ENCODE results near the gene SPATC1L.
"Not testable (repeated sequence)": the region's sequence is repeated elsewhere in the genome, so short reads cannot be mapped to it uniquely, and the experiment has no call there.

DNA sequence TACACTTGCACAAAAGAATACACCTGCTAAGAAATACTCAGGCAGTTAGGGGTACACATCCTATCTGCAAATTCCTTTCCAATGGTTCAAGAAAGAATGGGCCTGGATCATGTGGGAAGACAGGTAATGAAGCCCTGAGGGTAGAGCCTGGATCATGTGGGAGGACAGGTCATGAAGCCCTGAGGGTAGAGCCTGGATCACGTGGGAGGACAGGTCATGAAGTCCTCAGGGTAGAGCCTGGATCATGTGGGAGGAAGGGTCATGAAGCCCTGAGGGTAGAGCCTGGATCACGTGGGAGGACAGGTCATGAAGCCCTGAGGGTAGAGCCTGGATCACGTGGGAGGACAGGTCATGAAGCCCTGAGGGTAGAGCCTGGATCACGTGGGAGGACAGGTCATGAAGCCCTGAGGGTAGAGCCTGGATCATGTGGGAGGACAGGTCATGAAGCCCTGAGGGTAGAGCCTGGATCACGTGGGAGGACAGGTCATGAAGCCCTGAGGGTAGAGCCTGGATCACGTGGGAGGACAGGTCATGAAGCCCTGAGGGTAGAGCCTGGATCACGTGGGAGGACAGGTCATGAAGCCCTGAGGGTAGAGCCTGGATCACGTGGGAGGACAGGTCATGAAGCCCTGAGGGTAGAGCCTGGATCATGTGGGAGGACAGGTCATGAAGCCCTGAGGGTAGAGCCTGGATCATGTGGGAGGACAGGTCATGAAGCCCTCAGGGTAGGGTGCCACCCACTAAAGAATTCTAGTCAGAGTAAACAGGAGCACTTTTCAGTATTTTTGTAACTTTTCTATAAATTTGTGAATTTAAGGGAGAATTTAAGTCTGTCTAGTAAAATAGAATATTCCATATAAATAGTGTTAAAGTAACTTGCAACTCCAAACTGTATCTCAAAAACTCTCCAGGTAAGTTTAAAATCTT, 16.9 kb upstream of the SPATC1L start:
- not testable (repeated sequence) for TF ChIP-seq POLR2A (IDR thresholded peaks at IDR 0.05)
- TF ChIP-seq, protein P1, sequence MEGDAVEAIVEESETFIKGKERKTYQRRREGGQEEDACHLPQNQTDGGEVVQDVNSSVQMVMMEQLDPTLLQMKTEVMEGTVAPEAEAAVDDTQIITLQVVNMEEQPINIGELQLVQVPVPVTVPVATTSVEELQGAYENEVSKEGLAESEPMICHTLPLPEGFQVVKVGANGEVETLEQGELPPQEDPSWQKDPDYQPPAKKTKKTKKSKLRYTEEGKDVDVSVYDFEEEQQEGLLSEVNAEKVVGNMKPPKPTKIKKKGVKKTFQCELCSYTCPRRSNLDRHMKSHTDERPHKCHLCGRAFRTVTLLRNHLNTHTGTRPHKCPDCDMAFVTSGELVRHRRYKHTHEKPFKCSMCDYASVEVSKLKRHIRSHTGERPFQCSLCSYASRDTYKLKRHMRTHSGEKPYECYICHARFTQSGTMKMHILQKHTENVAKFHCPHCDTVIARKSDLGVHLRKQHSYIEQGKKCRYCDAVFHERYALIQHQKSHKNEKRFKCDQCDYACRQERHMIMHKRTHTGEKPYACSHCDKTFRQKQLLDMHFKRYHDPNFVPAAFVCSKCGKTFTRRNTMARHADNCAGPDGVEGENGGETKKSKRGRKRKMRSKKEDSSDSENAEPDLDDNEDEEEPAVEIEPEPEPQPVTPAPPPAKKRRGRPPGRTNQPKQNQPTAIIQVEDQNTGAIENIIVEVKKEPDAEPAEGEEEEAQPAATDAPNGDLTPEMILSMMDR (IDR thresholded peaks at IDR 0.05) = not testable (repeated sequence)

Data from upper lobe of left lung (tissue), 4 donors.